GM06990 (cell line): ENCODE data around the gene RGS7.
A peak's percentile ranks its signal among the peaks of the same experiment; 100 is the strongest.

ENCODE experiments used
- DNase-seq: peaks from one replicate; pipeline ENCODE4 v3.0.0-alpha.2; 2011; ENCODE audit not compliant: insufficient read length; ENCODE audit errors: extremely low read depth
- H3K27me3 ChIP-seq: replicated peaks from 2 replicates; pipeline ENCODE4 v1.6.0; 2011; ENCODE audit warnings: low read length; ENCODE audit not compliant: control insufficient read depth, insufficient read depth
- H3K36me3 ChIP-seq: 2 replicates; pipeline ENCODE4 v1.5.1; 2011; ENCODE audit warnings: low read length; ENCODE audit not compliant: control insufficient read depth, insufficient read depth
- H3K4me3 ChIP-seq: replicated peaks from 2 replicates; pipeline ENCODE4 v1.5.1; 2011; ENCODE audit warnings: low read depth, mild to moderate bottlenecking, control low read depth, low read length
- CTCF ChIP-seq: IDR thresholded peaks from 2 replicates; pipeline ENCODE4 v1.5.1; 2011; ENCODE audit warnings: low read length, control low read depth, mild to moderate bottlenecking, inconsistent platforms; ENCODE audit not compliant: insufficient read depth, poor library complexity, severe bottlenecking

The RGS7 gene

DNA sequence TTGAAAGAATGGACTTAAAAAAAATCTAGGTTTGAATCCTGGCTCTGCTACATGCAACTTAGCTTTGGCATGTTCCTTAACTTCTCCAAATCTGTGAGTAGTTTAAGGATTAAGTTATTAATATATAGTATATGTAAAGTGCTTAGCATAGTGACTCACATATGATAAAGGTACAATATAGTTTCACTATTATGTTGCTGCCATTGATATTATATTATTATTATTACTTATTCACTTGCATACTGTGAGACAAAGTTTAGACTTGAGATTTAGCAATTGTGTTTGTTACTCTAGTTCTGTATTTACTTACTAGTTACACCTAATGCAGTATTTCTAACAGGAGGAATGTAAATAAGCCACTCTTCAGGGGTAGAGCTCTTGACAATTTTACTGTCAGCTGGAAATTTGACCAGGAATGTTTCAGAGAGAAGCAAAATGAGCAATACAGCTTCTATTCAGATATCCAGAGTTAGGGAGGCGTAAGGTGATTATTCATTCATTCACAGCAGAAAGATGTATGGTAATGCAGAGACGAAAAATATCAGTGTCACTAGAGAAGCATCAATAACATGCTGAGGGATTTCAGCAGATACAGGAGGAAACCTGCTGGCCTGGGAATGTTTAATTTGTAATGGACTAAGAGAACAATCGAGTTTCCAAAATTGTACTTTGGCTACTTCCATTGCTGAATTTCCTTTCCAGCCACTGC, 25.5 kb downstream of the RGS7 start:
- H3K36me3 ChIP-seq, result no peaks in the 10 kb centered on the region
- no peaks in the 10 kb centered on the region for H3K27me3 ChIP-seq
- DNase-seq, result peak; percentile 17
- H3K4me3 ChIP-seq, result no peak overlapping the region
- TF ChIP-seq CTCF, result no peak

DNA sequence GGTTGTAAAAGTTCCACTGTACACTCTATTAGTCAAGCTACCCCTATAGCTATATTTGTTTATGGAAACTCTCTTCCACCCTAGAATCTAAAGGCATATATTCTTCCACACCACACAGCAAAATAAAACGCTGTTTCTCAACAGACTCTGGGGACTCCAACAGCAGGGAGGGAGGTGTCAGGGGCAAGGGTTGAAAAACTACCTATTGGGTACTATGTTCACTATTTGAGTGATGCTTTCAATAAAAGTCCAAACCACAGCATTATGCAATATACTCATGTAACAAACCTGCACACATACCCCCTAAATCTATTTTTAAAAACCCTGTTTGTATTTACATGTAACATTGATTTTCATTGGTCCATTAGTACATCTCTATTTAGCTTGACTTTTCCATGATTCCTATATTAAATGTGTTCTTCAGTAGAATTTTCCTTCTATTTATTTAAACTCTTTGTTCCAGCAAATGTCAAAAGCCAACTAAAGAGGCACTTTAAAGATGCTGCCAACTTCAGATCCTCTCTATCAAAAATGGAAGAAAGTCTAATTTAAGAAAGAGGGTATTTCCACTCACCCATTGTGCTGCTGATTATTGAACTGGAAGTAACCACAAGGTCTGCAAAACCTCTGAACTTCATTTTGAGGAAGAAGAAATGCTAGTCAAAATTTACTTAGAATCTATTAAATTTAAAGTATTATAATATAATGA, 26.2 kb downstream of the RGS7 start:
- Histone ChIP-seq H3K36me3 (no peaks in the 10 kb centered on the region), H3K27me3 (no peaks in the 10 kb centered on the region), H3K4me3 (no peak overlapping the region)
- DNase-seq, result peak; percentile 52
- no peak for TF ChIP-seq CTCF

DNA sequence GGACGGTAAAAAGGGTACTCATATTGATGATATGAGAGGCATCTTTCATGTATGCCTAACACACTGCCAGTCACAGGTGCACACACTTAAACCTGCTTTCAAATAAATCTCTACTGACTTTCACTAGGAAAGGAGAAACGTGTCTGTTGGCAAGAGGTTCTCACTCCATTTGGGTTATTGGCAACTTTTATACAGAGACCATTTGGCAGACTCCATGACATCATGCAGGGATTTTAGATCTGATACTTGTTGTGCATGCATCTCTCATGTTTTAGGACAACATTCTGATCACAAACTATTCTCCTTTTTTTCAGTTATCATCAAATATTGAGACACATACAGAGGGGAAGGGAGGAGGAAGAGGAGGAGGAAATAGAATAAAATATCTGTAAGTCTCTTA, 31.5 kb downstream of the RGS7 start:
- DNase-seq, result no peak
- Histone ChIP-seq H3K36me3 (no peaks in the 10 kb centered on the region), H3K27me3 (no peaks in the 10 kb centered on the region), H3K4me3 (no peak overlapping the region)
- TF ChIP-seq CTCF, result no peak

DNA sequence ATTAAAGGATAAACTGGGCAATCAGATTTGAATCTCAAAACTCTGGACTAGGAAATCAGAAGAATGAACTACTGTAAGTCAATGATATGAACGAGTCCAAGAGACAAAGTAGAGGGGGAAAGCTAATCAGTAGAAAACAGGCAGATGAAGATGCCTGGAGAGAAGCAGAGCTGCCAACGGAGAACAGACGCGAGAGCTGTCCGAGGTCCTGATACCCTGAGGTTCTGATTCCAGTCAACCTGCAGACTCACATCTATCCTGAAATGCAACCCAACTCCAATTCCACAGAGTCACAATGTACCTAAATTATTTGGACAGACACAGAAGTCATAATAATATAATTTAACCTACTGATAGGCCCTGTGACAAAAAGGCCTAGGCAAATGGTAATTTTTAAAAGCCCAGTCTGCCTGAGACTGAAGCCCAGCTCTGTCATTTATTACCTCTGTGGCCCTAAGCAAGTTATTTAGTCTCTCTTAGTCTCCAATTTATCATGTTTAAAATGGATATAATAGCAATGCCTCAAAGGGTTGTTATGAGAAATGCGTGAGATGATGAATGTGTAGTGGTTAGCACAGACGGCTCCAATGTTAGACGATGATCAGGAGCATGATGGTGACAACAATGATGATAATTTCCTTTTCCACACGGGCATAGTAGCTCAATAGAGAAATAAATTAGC, 33.4 kb downstream of the RGS7 start:
- no peak for DNase-seq

GRCh38 chr1:241317676-241318075, 39.3 kb downstream of the RGS7 start:
- no peak for DNase-seq
- Histone ChIP-seq H3K4me3 (no peak overlapping the region), H3K27me3 (no peaks in the 10 kb centered on the region), H3K36me3 (no peaks in the 10 kb centered on the region)
- TF ChIP-seq CTCF, result no peak

More for the DNA sequence above, 33.4 kb downstream of the RGS7 start:
- H3K36me3 ChIP-seq, result no peaks in the 10 kb centered on the region
- TF ChIP-seq CTCF, result no peak
- H3K27me3 ChIP-seq, result no peaks in the 10 kb centered on the region
- H3K4me3 ChIP-seq, result no peak overlapping the region
